HG02678 (cell line): Measurements from ENCODE around the gene WFDC5.
"Not testable (repeated sequence)": the region's sequence is repeated elsewhere in the genome, so short reads cannot be mapped to it uniquely, and the experiment has no call there.

ENCODE experiments used
- ATAC-seq: cut with Tn5 transposase; IDR thresholded peaks from one replicate; pipeline ENCODE4 v1.9.1; 2021; ENCODE audit warnings: mild to moderate bottlenecking, moderate library complexity; ENCODE audit not compliant: unreplicated experiment

The WFDC5 gene

GRCh38 chr20:45114465-45115385 is at the start of gene WFDC5:
Gene WFDC5 (minus strand): TSS chr20:45115174. CDS start chr20:45115083, 91 bp downstream.
- ATAC-seq, result no peak

- ATAC-seq, result no peak
Measured at GRCh38 chr20:45163083-45163803, 48.3 kb upstream of the WFDC5 start.

GRCh38 chr20:45157962-45158361 is 43.0 kb upstream of the WFDC5 start:
- ATAC-seq, result no peak

GRCh38 chr20:45156713-45157112 is 41.7 kb upstream of the WFDC5 start:
- no peak for ATAC-seq

GRCh38 chr20:45154794-45155193 is 39.8 kb upstream of the WFDC5 start:
- ATAC-seq, result not testable (repeated sequence)

- no peak for ATAC-seq
Measured at GRCh38 chr20:45154183-45154582, 39.2 kb upstream of the WFDC5 start.

GRCh38 chr20:45153752-45154151 is 38.8 kb upstream of the WFDC5 start:
- ATAC-seq, result no peak

- ATAC-seq, result no peak
Measured at GRCh38 chr20:45153147-45153546, 38.2 kb upstream of the WFDC5 start.

GRCh38 chr20:45152405-45152804 is 37.4 kb upstream of the WFDC5 start:
- ATAC-seq, result no peak

- ATAC-seq, result no peak
Measured at GRCh38 chr20:45149062-45149461, 34.1 kb upstream of the WFDC5 start.

GRCh38 chr20:45140836-45141235 is 25.9 kb upstream of the WFDC5 start:
- ATAC-seq, result no peak

- not testable (repeated sequence) for ATAC-seq
Measured at GRCh38 chr20:45139733-45140375, 24.9 kb upstream of the WFDC5 start.

- ATAC-seq, result no peak
Measured at GRCh38 chr20:45138561-45139300, 23.8 kb upstream of the WFDC5 start.

GRCh38 chr20:45136911-45137310 is 21.9 kb upstream of the WFDC5 start:
- no peak for ATAC-seq

GRCh38 chr20:45128099-45128498 is 13.1 kb upstream of the WFDC5 start:
- ATAC-seq, result no peak

GRCh38 chr20:45124365-45124764 is 9.4 kb upstream of the WFDC5 start, which contains the start of gene WFDC12:
Gene WFDC12 (minus strand): TSS chr20:45124465. CDS start chr20:45124447, 18 bp downstream.
- no peak for ATAC-seq

GRCh38 chr20:45121388-45121787 is 6.4 kb upstream of the WFDC5 start:
- ATAC-seq, result no peak

- no peak for ATAC-seq
Measured at GRCh38 chr20:45119556-45120266, 4.7 kb upstream of the WFDC5 start.

GRCh38 chr20:45118028-45118427 is 3.1 kb upstream of the WFDC5 start:
- no peak for ATAC-seq

GRCh38 chr20:45117581-45117980 is 2.6 kb upstream of the WFDC5 start:
- no peak for ATAC-seq
